Body of pancreas (tissue), 4 donors: ENCODE measurements around the gene HTATIP2.

Experiments used
- POLR2A ChIP-seq, 3 donors: fragments of 450-650 bp; IDR thresholded peaks; one replicate each; pipeline ENCODE4 v1.6.1; 2016; ENCODE audit warnings: antibody characterized with exemption in 3 of 3, mild to moderate bottlenecking in 2 of 3
- TF ChIP-seq, protein P1 (sequence below), 7 experiments: fragments of 450-650 bp in 4 of 7; fragments of 200-600 bp in 3 of 7; sonication (generic) in 3 of 7; IDR thresholded peaks; one replicate each; pipeline ENCODE4 v1.5.1; 2016 to 2019; ENCODE audit warnings: antibody characterized with exemption in 7 of 7

GRCh38 chr11:20407344-20407743, 43.8 kb downstream of the HTATIP2 start:
- TF ChIP-seq, protein P1, sequence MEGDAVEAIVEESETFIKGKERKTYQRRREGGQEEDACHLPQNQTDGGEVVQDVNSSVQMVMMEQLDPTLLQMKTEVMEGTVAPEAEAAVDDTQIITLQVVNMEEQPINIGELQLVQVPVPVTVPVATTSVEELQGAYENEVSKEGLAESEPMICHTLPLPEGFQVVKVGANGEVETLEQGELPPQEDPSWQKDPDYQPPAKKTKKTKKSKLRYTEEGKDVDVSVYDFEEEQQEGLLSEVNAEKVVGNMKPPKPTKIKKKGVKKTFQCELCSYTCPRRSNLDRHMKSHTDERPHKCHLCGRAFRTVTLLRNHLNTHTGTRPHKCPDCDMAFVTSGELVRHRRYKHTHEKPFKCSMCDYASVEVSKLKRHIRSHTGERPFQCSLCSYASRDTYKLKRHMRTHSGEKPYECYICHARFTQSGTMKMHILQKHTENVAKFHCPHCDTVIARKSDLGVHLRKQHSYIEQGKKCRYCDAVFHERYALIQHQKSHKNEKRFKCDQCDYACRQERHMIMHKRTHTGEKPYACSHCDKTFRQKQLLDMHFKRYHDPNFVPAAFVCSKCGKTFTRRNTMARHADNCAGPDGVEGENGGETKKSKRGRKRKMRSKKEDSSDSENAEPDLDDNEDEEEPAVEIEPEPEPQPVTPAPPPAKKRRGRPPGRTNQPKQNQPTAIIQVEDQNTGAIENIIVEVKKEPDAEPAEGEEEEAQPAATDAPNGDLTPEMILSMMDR (IDR thresholded peaks at IDR 0.05), result no peak
- no peak for TF ChIP-seq POLR2A (IDR thresholded peaks at IDR 0.05)
